AML-193 (cell line): ENCODE measurements around the gene SOX13.

Experiments used
- DNase-seq, 2 experiments: peaks; one replicate each; lab custom pipeline; 2025; lab: John Stamatoyannopoulos, UW

Gene SOX13

GRCh38 chr1:204106825-204107224 is 33.9 kb downstream of the SOX13 start:
- no peak for DNase-seq

GRCh38 chr1:204107892-204108291 is 35.0 kb downstream of the SOX13 start:
- DNase-seq, result no peak

- DNase-seq, result no peak
Measured at GRCh38 chr1:204108312-204109141, 35.6 kb downstream of the SOX13 start.

GRCh38 chr1:204110894-204111633 is 38.1 kb downstream of the SOX13 start:
- no peak for DNase-seq

GRCh38 chr1:204112876-204113730 is 40.2 kb downstream of the SOX13 start:
- no peak for DNase-seq

- no peak for DNase-seq
Measured at GRCh38 chr1:204113896-204114295, 41.0 kb downstream of the SOX13 start.

GRCh38 chr1:204114606-204115005 is 41.7 kb downstream of the SOX13 start:
- DNase-seq, result peak; percentile 37 to 64

GRCh38 chr1:204115116-204115515 is 42.2 kb downstream of the SOX13 start:
- DNase-seq, result peak in 1 of 2 experiments; percentile 7

- DNase-seq, result no peak
Measured at GRCh38 chr1:204116539-204116938, 43.6 kb downstream of the SOX13 start.

GRCh38 chr1:204121840-204122555 is 49.1 kb downstream of the SOX13 start:
- DNase-seq, result no peak

GRCh38 chr1:204123376-204123775 is 50.5 kb downstream of the SOX13 start:
- DNase-seq, result peak in 1 of 2 experiments; percentile 5

GRCh38 chr1:204124639-204125038 is 51.7 kb downstream of the SOX13 start:
- no peak for DNase-seq

- no peak for DNase-seq
Measured at GRCh38 chr1:204125759-204126351, 52.9 kb downstream of the SOX13 start.

GRCh38 chr1:204126386-204126785 is 53.5 kb downstream of the SOX13 start:
- no peak for DNase-seq

- no peak for DNase-seq
Measured at GRCh38 chr1:204126956-204127355, 54.0 kb downstream of the SOX13 start.

GRCh38 chr1:204127597-204128242 is 54.8 kb downstream of the SOX13 start:
- peak; percentile 31 for DNase-seq

- DNase-seq, result no peak
Measured at GRCh38 chr1:204128464-204128963, 55.6 kb downstream of the SOX13 start.

GRCh38 chr1:204128964-204129896 is 56.3 kb downstream of the SOX13 start:
- peak; percentile 5 to 47 for DNase-seq

GRCh38 chr1:204130178-204130577 is 57.3 kb downstream of the SOX13 start:
- no peak for DNase-seq
